GM12878 (cell line): ENCODE data around the gene PNMT. TPM values are rescaled to one million over a fixed set of nuclear protein-coding genes. Genes with fewer than 3 reads are reported as not detected.
A peak's percentile ranks its signal among the peaks of the same experiment; 100 is the strongest.

Experiments used
- ASH2L ChIP-seq: fragments of 300-600, 200-600 bp; sonication (generic); IDR thresholded peaks from 2 replicates; pipeline ENCODE4 v1.6.1; 2017; ENCODE audit warnings: low read depth, mild to moderate bottlenecking, borderline replicate concordance
- CHD4 ChIP-seq: fragments of 200-600 bp; sonication (generic); IDR thresholded peaks from 2 replicates; pipeline ENCODE4 v1.6.1; 2016; ENCODE audit warnings: mild to moderate bottlenecking
- E4F1 ChIP-seq: fragments of 450-650 bp; IDR thresholded peaks from 2 replicates; pipeline ENCODE4 v1.6.1; 2018; ENCODE audit warnings: borderline replicate concordance, mild to moderate bottlenecking; ENCODE audit not compliant: partially characterized antibody
- EED ChIP-seq: sonication (generic); IDR thresholded peaks from 2 replicates; pipeline ENCODE4 v1.6.1; 2016; ENCODE audit warnings: antibody characterized with exemption, low read depth
- EGR1 ChIP-seq, 2 experiments: IDR thresholded peaks; 1 replicate in 1 of 2; 2 replicates in 1 of 2; pipeline ENCODE4 v1.6.1; 2011 to 2012; ENCODE audit warnings: low read depth in 2 of 2, low read length in 2 of 2, borderline replicate concordance in 1 of 2, mild to moderate bottlenecking in 1 of 2, moderate library complexity in 1 of 2
- ESRRA ChIP-seq: IDR thresholded peaks from 2 replicates; pipeline ENCODE4 v1.6.1; 2012; ENCODE audit warnings: mild to moderate bottlenecking, low read length, improper control_type of control experiment
- FOS ChIP-seq: IDR thresholded peaks from 3 replicates; pipeline ENCODE4 v1.6.1; 2011; ENCODE audit warnings: borderline replicate concordance; ENCODE audit not compliant: insufficient read length; ENCODE audit errors: extremely low read depth
- IKZF1 ChIP-seq: fragments of 450-650 bp; conservative IDR thresholded peaks from 2 replicates; pipeline ENCODE4 v1.6.1; 2017; ENCODE audit warnings: antibody characterized with exemption, mild to moderate bottlenecking
- MEF2B ChIP-seq: fragments of 450-650 bp; IDR thresholded peaks from 2 replicates; pipeline ENCODE4 v1.6.1; 2018; ENCODE audit warnings: mild to moderate bottlenecking, moderate library complexity; ENCODE audit not compliant: partially characterized antibody, poor library complexity, severe bottlenecking
- NBN ChIP-seq: fragments of 450-650 bp; IDR thresholded peaks from 2 replicates; pipeline ENCODE4 v1.6.1; 2016
- NR2F1 ChIP-seq: fragments of 450-650 bp; conservative IDR thresholded peaks from 2 replicates; pipeline ENCODE4 v1.6.1; 2017; ENCODE audit warnings: mild to moderate bottlenecking
- POLR2AphosphoS5 ChIP-seq: IDR thresholded peaks from 2 replicates; pipeline ENCODE4 v1.6.1; 2011; ENCODE audit warnings: mild to moderate bottlenecking, low read length, inconsistent platforms
- RELA ChIP-seq: fragments of 450-650 bp; IDR thresholded peaks from 2 replicates; pipeline ENCODE4 v1.8.0; 2014; ENCODE audit warnings: borderline replicate concordance; ENCODE audit not compliant: partially characterized antibody
- RELB ChIP-seq: fragments of 450-650 bp; IDR thresholded peaks from 2 replicates; pipeline ENCODE4 v1.6.1; 2017; ENCODE audit warnings: low read depth, mild to moderate bottlenecking, moderate library complexity
- SRF ChIP-seq, 2 experiments: IDR thresholded peaks; 2 replicates each; pipeline ENCODE4 v1.6.1; 2011; ENCODE audit warnings: low read depth in 2 of 2, low read length in 2 of 2, mild to moderate bottlenecking in 1 of 2, moderate library complexity in 1 of 2
- TCF12 ChIP-seq: IDR thresholded peaks from 2 replicates; pipeline ENCODE4 v1.6.1; 2011; ENCODE audit warnings: low read depth, mild to moderate bottlenecking, low read length
- TCF7 ChIP-seq: IDR thresholded peaks from 2 replicates; pipeline ENCODE4 v1.6.1; 2014; ENCODE audit warnings: antibody characterized with exemption, borderline replicate concordance
- YY1 ChIP-seq: IDR thresholded peaks from 2 replicates; pipeline ENCODE4 v1.6.1; 2011; ENCODE audit warnings: low read depth, mild to moderate bottlenecking, low read length
- ZSCAN29 ChIP-seq: fragments of 450-650 bp; IDR thresholded peaks from 2 replicates; pipeline ENCODE4 v1.6.1; 2017; ENCODE audit warnings: mild to moderate bottlenecking, moderate library complexity
- polyA plus RNA-seq, 11 experiments: library from polyadenylated mRNA; depleted of rRNA in 4 of 11; unstranded in 6 of 11; stranded (reverse) in 5 of 11; fragments of >200 nt; fragmentation: Nextera tagmentation in 4 of 11; fragmentation: Illumina TruSeq in 1 of 11; extraction: Ambion mirVana in 4 of 11; extraction: Trizol in 1 of 11; gene quantifications; 1 replicate in 1 of 11; 2 replicates in 10 of 11; pipeline versions ENCODE4 v1.2.1 to v1.2.3, GENCODE V29; 2011 to 2016; ENCODE audit warnings: inconsistent platforms in 2 of 11, missing spikeins in 2 of 11, low read depth in 1 of 11
- total RNA-seq, 4 experiments: library from RNA; depleted of rRNA in 3 of 4; stranded (reverse); fragments of >200 nt in 3 of 4; fragmentation: Illumina TruSeq in 1 of 4; extraction: Trizol in 1 of 4; gene quantifications; 2 replicates each; pipeline versions ENCODE4 v1.2.1 to v1.2.3, GENCODE V29; 2013 to 2021
- TF ChIP-seq, protein P1 (sequence below): fragments of 450-650 bp; IDR thresholded peaks from 2 replicates; pipeline ENCODE4 v1.6.1; 2016; ENCODE audit warnings: mild to moderate bottlenecking
- TF ChIP-seq, protein P2 (sequence below): IDR thresholded peaks from 2 replicates; pipeline ENCODE4 v1.6.1; 2011; ENCODE audit warnings: borderline replicate concordance, low read depth, mild to moderate bottlenecking, moderate library complexity, mixed read lengths, low read length; ENCODE audit not compliant: insufficient read depth; ENCODE audit errors: extremely low read length
- TF ChIP-seq, protein P3 (sequence below): fragments of 150-350 bp; IDR thresholded peaks from 2 replicates; pipeline ENCODE4 v1.6.1; 2014; ENCODE audit warnings: mild to moderate bottlenecking, low read depth, low read length

PNMT gene
- total and polyA plus RNA-seq, 10 of the 15 experiments (the other 5 are each of a cell fraction or from before 2014, with no cell fraction given): not detected

DNA sequence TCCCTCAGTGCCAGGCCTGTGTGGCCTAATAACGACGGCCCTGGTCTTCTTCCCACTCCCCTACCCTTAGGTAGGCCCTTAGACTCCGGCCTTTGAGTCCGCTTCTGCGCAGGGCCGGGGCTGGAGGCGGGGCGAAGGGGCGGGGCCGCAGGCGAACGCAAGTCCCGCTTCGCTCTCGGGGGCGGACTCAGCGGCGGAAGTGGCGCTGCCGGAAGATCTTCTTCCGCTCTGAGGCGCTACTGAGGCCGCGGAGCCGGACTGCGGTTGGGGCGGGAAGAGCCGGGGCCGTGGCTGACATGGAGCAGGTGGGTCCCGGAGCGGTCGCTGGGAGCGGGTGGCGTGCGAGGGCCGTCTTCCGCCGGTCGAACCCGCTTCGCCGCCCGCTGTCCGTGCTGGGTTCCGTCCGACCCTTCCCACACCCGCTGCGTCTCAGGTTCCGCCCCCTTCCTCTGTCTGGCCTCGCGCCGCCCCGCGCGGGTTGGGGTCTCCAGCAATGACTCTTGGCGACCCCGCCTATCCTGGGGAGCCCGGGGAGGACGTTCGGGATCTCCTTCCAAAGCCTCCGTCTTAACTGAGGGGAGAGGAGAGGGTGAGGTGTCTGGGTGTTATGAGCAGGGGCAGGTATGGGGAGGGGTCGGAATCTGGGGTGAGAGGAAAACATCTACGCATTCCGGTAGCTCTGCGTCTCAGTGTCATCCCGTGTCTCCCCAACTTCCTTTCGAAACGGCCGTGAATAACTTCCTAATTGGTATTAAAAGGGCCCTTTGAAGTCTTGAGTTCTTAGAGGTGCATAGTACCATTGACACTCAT is 31.1 kb upstream of the PNMT start, which contains the start of gene STARD3 (continued):
- peak; percentile 60 for TF ChIP-seq E4F1
- peak; percentile 48; the same call in 1 of the 2 replicates for TF ChIP-seq TCF12
- TF ChIP-seq, protein P1, sequence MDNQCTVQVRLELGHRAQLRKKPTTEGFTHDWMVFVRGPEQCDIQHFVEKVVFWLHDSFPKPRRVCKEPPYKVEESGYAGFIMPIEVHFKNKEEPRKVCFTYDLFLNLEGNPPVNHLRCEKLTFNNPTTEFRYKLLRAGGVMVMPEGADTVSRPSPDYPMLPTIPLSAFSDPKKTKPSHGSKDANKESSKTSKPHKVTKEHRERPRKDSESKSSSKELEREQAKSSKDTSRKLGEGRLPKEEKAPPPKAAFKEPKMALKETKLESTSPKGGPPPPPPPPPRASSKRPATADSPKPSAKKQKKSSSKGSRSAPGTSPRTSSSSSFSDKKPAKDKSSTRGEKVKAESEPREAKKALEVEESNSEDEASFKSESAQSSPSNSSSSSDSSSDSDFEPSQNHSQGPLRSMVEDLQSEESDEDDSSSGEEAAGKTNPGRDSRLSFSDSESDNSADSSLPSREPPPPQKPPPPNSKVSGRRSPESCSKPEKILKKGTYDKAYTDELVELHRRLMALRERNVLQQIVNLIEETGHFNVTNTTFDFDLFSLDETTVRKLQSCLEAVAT: no peak
- TF ChIP-seq FOS: no peak
- no peak for TF ChIP-seq ESRRA
- 0 out of 2 replicates have a peak, but pooled peaks have one; percentile 14 for TF ChIP-seq EED
- peak; percentile 69; the same call in 1 of the 2 replicates for TF ChIP-seq POLR2AphosphoS5
- peak; percentile 89 for TF ChIP-seq IKZF1
- peak; percentile 77 for TF ChIP-seq RELA
- peak; percentile 62; the same call in 1 of the 2 replicates for TF ChIP-seq NR2F1
- TF ChIP-seq ZSCAN29: peak; percentile 34; the same call in 1 of the 2 replicates
- TF ChIP-seq YY1: peak; percentile 77
- peak; percentile 87 for TF ChIP-seq RELB
- no peak for TF ChIP-seq CHD4
- TF ChIP-seq ASH2L: 0 out of 2 replicates have a peak, but pooled peaks have one; percentile 90
- TF ChIP-seq TCF7: no peak
- TF ChIP-seq, protein P2, sequence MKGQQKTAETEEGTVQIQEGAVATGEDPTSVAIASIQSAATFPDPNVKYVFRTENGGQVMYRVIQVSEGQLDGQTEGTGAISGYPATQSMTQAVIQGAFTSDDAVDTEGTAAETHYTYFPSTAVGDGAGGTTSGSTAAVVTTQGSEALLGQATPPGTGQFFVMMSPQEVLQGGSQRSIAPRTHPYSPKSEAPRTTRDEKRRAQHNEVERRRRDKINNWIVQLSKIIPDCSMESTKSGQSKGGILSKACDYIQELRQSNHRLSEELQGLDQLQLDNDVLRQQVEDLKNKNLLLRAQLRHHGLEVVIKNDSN: no peak
- TF ChIP-seq, protein P3, sequence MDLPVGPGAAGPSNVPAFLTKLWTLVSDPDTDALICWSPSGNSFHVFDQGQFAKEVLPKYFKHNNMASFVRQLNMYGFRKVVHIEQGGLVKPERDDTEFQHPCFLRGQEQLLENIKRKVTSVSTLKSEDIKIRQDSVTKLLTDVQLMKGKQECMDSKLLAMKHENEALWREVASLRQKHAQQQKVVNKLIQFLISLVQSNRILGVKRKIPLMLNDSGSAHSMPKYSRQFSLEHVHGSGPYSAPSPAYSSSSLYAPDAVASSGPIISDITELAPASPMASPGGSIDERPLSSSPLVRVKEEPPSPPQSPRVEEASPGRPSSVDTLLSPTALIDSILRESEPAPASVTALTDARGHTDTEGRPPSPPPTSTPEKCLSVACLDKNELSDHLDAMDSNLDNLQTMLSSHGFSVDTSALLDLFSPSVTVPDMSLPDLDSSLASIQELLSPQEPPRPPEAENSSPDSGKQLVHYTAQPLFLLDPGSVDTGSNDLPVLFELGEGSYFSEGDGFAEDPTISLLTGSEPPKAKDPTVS: no peak
- TF ChIP-seq MEF2B: peak; percentile 36
- peak in 1 of 2 experiments; percentile 71; a peak in 1 of 4 replicates for TF ChIP-seq SRF (IDR thresholded peaks at IDR 0.05; ENCODE audit: low read depth in 2 of 2, low read length in 2 of 2)
- peak; percentile 4 to 21; a peak in 2 of 3 replicates for TF ChIP-seq EGR1 (IDR thresholded peaks at IDR 0.05; ENCODE audit: borderline replicate concordance in 1 of 2, low read depth in 2 of 2, low read length in 2 of 2)
- TF ChIP-seq NBN: 0 out of 2 replicates have a peak, but pooled peaks have one; percentile 66
